Measurements from ENCODE around the gene DRD3.

GRCh38 chr3:114081037-114081436, 97.8 kb downstream of the DRD3 start:
- TF ChIP-seq ZBTB33 (IDR thresholded peaks at IDR 0.05; ENCODE audit: borderline replicate concordance, low read depth): no peak
- no peak for TF ChIP-seq MXI1 (IDR thresholded peaks at IDR 0.05; ENCODE audit: low read depth, low read length)
- no peak for TF ChIP-seq TAF1 (IDR thresholded peaks at IDR 0.05; ENCODE audit: borderline replicate concordance, low read depth, low read length)
- TF ChIP-seq GABPA (IDR thresholded peaks at IDR 0.05; ENCODE audit: low read depth): no peak
- TF ChIP-seq EZH2phosphoT487 (IDR thresholded peaks at IDR 0.05; ENCODE audit: borderline replicate concordance, low read depth): no peak
- no peak for TF ChIP-seq REST (IDR thresholded peaks at IDR 0.05; ENCODE audit: low read depth, low read length)

Measured in SK-N-SH (cell line).